BJ (cell line): ENCODE results near the gene TRPT1. TPM values are rescaled to one million over a fixed set of nuclear protein-coding genes. Genes with fewer than 3 reads are reported as not detected.

Source experiments
- CTCF ChIA-PET: fragments of 350-600 bp; formaldehyde crosslinking; extraction: SDS; loops from one replicate; lab custom pipeline; 2021; ENCODE audit warnings: antibody characterized with exemption, inconsistent platforms; lab: Yijun Ruan, JAX
- POLR2A ChIA-PET: fragments of 300-600 bp; sonication (Branson Sonifier 250); formaldehyde crosslinking; extraction: SDS; loops from one replicate; lab custom pipeline; 2021; ENCODE audit warnings: antibody characterized with exemption; lab: Charles Lee
- DNase-seq: peaks from one replicate; pipeline ENCODE4 v3.0.0-alpha.2; 2011; ENCODE audit warnings: low read depth
- H3K27me3 ChIP-seq: 2 replicates; pipeline ENCODE4 v1.6.0; 2011; ENCODE audit warnings: low read length; ENCODE audit not compliant: control insufficient read depth, insufficient read depth
- H3K36me3 ChIP-seq: 2 replicates; pipeline ENCODE4 v1.5.1; 2011; ENCODE audit warnings: low read length; ENCODE audit not compliant: control insufficient read depth, insufficient read depth
- H3K4me3 ChIP-seq: 2 replicates; pipeline ENCODE4 v1.5.1; 2011; ENCODE audit warnings: low read depth, mild to moderate bottlenecking, control low read depth, low read length
- polyA plus RNA-seq: library from polyadenylated mRNA; depleted of rRNA; stranded (reverse); fragments of >200 nt; gene quantifications from 2 replicates; pipeline ENCODE4 v1.2.3, GENCODE V29; 2011
- TF ChIP-seq, protein P1 (sequence below): IDR thresholded peaks from 2 replicates; pipeline ENCODE4 v1.5.1; 2011; ENCODE audit warnings: low read depth, mild to moderate bottlenecking, control low read depth, inconsistent platforms, low read length, moderate library complexity; ENCODE audit not compliant: insufficient read depth

TRPT1 gene
- polyA plus RNA-seq, 1 experiment, result 53.1 TPM

- Histone ChIP-seq H3K4me3 (no peak overlapping the region), H3K36me3 (peaks cover 36% of the 10 kb centered on the region), H3K27me3 (no peaks in the 10 kb centered on the region)
- TF ChIP-seq, protein P1, sequence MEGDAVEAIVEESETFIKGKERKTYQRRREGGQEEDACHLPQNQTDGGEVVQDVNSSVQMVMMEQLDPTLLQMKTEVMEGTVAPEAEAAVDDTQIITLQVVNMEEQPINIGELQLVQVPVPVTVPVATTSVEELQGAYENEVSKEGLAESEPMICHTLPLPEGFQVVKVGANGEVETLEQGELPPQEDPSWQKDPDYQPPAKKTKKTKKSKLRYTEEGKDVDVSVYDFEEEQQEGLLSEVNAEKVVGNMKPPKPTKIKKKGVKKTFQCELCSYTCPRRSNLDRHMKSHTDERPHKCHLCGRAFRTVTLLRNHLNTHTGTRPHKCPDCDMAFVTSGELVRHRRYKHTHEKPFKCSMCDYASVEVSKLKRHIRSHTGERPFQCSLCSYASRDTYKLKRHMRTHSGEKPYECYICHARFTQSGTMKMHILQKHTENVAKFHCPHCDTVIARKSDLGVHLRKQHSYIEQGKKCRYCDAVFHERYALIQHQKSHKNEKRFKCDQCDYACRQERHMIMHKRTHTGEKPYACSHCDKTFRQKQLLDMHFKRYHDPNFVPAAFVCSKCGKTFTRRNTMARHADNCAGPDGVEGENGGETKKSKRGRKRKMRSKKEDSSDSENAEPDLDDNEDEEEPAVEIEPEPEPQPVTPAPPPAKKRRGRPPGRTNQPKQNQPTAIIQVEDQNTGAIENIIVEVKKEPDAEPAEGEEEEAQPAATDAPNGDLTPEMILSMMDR, result no peak
- CTCF ChIA-PET, result no interaction called here
- no peak for DNase-seq
- POLR2A ChIA-PET, result no interaction called here
Observed at GRCh38 chr11:64198511-64198910, 27.5 kb downstream of the TRPT1 start.

GRCh38 chr11:64196626-64197025, 29.4 kb downstream of the TRPT1 start:
- no peak for DNase-seq
- no peaks in the 10 kb centered on the region for H3K27me3 ChIP-seq
- peaks cover 36% of the 10 kb centered on the region for H3K36me3 ChIP-seq
- TF ChIP-seq, protein P1, result no peak
- no peak overlapping the region for H3K4me3 ChIP-seq
- ChIA-PET CTCF (interaction anchor here (2.0 to 2.2 kb wide), 2 partner anchors 11 to 105 kb away, joined by 6 to 11 read pairs; partner anchors contain the start of gene STIP1), POLR2A (no interaction called here)

- no peak for DNase-seq
- ChIA-PET CTCF (interaction anchor here (1.1 to 3.2 kb wide), 3 partner anchors 11 to 112 kb away, joined by 3 to 13 read pairs (median 4); no protein-coding TSS in a partner anchor), POLR2A (no interaction called here)
- Histone ChIP-seq H3K4me3 (no peak overlapping the region), H3K36me3 (peaks cover 30% of the 10 kb centered on the region), H3K27me3 (no peaks in the 10 kb centered on the region)
- TF ChIP-seq, protein P1, result no peak
Observed at GRCh38 chr11:64192434-64192833, 33.6 kb downstream of the TRPT1 start.

DNA sequence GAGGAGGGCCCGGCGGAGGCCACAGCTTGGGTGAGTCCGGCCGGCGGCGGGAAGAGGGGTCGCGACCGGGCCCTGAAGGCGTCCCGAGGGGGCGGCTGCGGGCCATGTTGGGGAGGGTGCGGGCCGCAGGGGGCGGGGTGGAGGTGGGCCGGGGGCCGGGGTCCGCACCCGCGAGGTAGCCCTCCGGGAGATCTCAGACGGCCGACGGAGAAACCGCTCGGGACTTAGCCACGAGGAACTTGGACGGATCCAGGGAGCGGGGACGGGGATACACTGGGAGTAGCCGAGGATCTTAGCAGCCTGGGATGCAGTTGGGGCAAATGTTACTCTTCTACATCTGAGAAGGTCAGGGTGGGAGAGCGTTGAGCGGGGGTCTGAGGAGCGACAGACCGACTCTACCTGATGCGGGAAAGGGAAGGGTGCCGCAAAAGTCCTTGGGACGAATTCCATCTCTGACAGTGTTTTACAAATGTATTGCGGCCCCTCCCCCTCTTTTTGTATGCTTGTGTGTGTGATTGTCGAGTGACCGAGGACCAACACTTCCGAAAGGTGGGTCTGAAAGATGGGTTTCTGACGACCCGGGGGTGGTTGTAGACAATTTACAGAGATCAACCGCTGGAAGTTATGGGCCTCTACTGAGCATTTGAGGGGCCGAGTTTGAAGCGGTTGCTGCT, 39.4 kb downstream of the TRPT1 start:
- ChIA-PET CTCF (interaction anchor here (0.9 to 3.1 kb wide), 7 partner anchors 9 to 186 kb away, joined by 3 to 19 read pairs (median 6); partner anchors contain the start of gene ESRRA), POLR2A (no interaction called here)
- no peak for DNase-seq

More for the DNA sequence above, 39.4 kb downstream of the TRPT1 start:
- peaks cover 2% of the 10 kb centered on the region for H3K36me3 ChIP-seq
- TF ChIP-seq, protein P1, result no peak
- H3K27me3 ChIP-seq, result no peaks in the 10 kb centered on the region
- no peak overlapping the region for H3K4me3 ChIP-seq
